ENCODE data around the gene RPS6KA5. TPM values are rescaled to one million over a fixed set of nuclear protein-coding genes. Genes with fewer than 3 reads are reported as not detected.

RPS6KA5 gene
- total and polyA plus RNA-seq, 9 of the 15 experiments (the other 6 are each of a cell fraction or from before 2014, with no cell fraction given): 0.88 to 7.7 (median 4.7) TPM

DNA sequence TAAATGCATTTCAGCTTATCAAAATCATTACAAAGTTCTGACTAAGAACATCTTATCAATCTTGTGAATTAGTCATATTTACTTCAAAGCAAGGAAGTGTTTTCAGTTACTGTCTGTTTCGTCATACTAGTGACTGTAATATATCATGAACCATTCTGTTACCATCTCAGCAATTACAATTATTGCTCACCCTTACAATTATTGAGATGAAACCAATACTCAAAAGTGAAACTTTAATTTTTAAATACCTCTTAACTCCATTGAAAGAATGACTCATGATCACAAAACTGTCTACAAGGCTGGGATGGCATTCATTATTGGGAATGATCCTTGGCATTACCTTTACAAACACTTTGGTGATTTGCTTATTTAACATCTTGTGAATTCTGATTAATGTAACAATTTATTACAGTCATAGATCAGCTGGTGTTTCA lies 90.3 kb downstream of the RPS6KA5 start (continued):
- no peak for TF ChIP-seq MGA (IDR thresholded peaks at IDR 0.05)
- peak; percentile 64; the same call in 1 of the 2 replicates for TF ChIP-seq ZNF644 (tag; IDR thresholded peaks at IDR 0.05; ENCODE audit: low read depth)
- TF ChIP-seq PTRF (tag; IDR thresholded peaks at IDR 0.05): 0 out of 2 replicates have a peak, but pooled peaks have one; percentile 43
- TF ChIP-seq TFAP4 (CRISPR knock-in tag; IDR thresholded peaks at IDR 0.05; ENCODE audit: borderline replicate concordance): no peak
- TF ChIP-seq, protein P1, sequence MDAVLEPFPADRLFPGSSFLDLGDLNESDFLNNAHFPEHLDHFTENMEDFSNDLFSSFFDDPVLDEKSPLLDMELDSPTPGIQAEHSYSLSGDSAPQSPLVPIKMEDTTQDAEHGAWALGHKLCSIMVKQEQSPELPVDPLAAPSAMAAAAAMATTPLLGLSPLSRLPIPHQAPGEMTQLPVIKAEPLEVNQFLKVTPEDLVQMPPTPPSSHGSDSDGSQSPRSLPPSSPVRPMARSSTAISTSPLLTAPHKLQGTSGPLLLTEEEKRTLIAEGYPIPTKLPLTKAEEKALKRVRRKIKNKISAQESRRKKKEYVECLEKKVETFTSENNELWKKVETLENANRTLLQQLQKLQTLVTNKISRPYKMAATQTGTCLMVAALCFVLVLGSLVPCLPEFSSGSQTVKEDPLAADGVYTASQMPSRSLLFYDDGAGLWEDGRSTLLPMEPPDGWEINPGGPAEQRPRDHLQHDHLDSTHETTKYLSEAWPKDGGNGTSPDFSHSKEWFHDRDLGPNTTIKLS (IDR thresholded peaks at IDR 0.05; ENCODE audit: borderline replicate concordance, low read depth): no peak
- peak; percentile 51; the same call in 1 of the 2 replicates for TF ChIP-seq ATF7 (IDR thresholded peaks at IDR 0.05)
- TF ChIP-seq, protein P2, sequence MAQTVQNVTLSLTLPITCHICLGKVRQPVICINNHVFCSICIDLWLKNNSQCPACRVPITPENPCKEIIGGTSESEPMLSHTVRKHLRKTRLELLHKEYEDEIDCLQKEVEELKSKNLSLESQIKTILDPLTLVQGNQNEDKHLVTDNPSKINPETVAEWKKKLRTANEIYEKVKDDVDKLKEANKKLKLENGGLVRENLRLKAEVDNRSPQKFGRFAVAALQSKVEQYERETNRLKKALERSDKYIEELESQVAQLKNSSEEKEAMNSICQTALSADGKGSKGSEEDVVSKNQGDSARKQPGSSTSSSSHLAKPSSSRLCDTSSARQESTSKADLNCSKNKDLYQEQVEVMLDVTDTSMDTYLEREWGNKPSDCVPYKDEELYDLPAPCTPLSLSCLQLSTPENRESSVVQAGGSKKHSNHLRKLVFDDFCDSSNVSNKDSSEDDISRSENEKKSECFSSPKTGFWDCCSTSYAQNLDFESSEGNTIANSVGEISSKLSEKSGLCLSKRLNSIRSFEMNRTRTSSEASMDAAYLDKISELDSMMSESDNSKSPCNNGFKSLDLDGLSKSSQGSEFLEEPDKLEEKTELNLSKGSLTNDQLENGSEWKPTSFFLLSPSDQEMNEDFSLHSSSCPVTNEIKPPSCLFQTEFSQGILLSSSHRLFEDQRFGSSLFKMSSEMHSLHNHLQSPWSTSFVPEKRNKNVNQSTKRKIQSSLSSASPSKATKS (CRISPR knock-in tag; IDR thresholded peaks at IDR 0.05): 0 out of 2 replicates have a peak, but pooled peaks have one; percentile 26
- TF ChIP-seq JUND (IDR thresholded peaks at IDR 0.05; ENCODE audit: borderline replicate concordance, low read depth, low read length): peak; percentile 88
- peak; percentile 52; the same call in 1 of the 3 replicates for TF ChIP-seq JUND (tag; IDR thresholded peaks at IDR 0.05; ENCODE audit: borderline replicate concordance, low read depth, low read length)
- peak; percentile 44; the same call in 1 of the 2 replicates for TF ChIP-seq MEF2D (tag; conservative IDR thresholded peaks at IDR 0.05; ENCODE audit: low read depth)
- no peak for TF ChIP-seq CHD4 (IDR thresholded peaks at IDR 0.05; ENCODE audit: insufficient read depth, insufficient replicate concordance, low read depth, low read length, poor library complexity, severe bottlenecking)
